ENCODE results near the gene PNCK.
"Not testable (repeated sequence)": the region's sequence is repeated elsewhere in the genome, so short reads cannot be mapped to it uniquely, and the experiment has no call there.

PNCK gene

GRCh38 chrX:153692611-153693156 lies 19.1 kb upstream of the PNCK start:
- H3K27ac ChIP-seq (ENCODE audit: insufficient read depth, low read length, poor library complexity, severe bottlenecking): no peak overlapping the region
- no peaks in the 10 kb centered on the region for H3K27me3 ChIP-seq (replicated peaks; ENCODE audit: control insufficient read depth, insufficient read depth, low read length, poor library complexity, severe bottlenecking)
- no peak overlapping the region for H3K4me3 ChIP-seq (ENCODE audit: insufficient read depth, low read depth, low read length, poor library complexity, severe bottlenecking)
- H3K36me3 ChIP-seq (ENCODE audit: control insufficient read depth, insufficient read depth, low read length): no peaks in the 10 kb centered on the region
- no peaks in the 10 kb centered on the region for H3K4me1 ChIP-seq (ENCODE audit: control insufficient read depth, insufficient read depth, low read length, poor library complexity, severe bottlenecking)
- DNase-seq: no peak
- no peaks in the 10 kb centered on the region for H3K9me3 ChIP-seq (ENCODE audit: control insufficient read depth, low read length)

- Histone ChIP-seq H3K9me3 (ENCODE audit: control insufficient read depth, low read length) (no peaks in the 10 kb centered on the region), H3K36me3 (ENCODE audit: control insufficient read depth, insufficient read depth, low read length) (no peaks in the 10 kb centered on the region), H3K27me3 (replicated peaks; ENCODE audit: control insufficient read depth, insufficient read depth, low read length, poor library complexity, severe bottlenecking) (no peaks in the 10 kb centered on the region), H3K27ac (ENCODE audit: insufficient read depth, low read length, poor library complexity, severe bottlenecking) (no peak overlapping the region), H3K4me1 (ENCODE audit: control insufficient read depth, insufficient read depth, low read length, poor library complexity, severe bottlenecking) (no peaks in the 10 kb centered on the region), H3K4me3 (ENCODE audit: insufficient read depth, low read depth, low read length, poor library complexity, severe bottlenecking) (no peak overlapping the region)
- no peak for DNase-seq
Observed at GRCh38 chrX:153692003-153692402, 18.4 kb upstream of the PNCK start.

GRCh38 chrX:153691032-153691827 lies 17.6 kb upstream of the PNCK start:
- not testable (repeated sequence) for H3K4me1 ChIP-seq (ENCODE audit: control insufficient read depth, insufficient read depth, low read length, poor library complexity, severe bottlenecking); H3K36me3 ChIP-seq (ENCODE audit: control insufficient read depth, insufficient read depth, low read length); DNase-seq; H3K27ac ChIP-seq (ENCODE audit: insufficient read depth, low read length, poor library complexity, severe bottlenecking); H3K9me3 ChIP-seq (ENCODE audit: control insufficient read depth, low read length); H3K4me3 ChIP-seq (ENCODE audit: insufficient read depth, low read depth, low read length, poor library complexity, severe bottlenecking); H3K27me3 ChIP-seq (replicated peaks; ENCODE audit: control insufficient read depth, insufficient read depth, low read length, poor library complexity, severe bottlenecking)

GRCh38 chrX:153690466-153690865 lies 16.9 kb upstream of the PNCK start:
- Histone ChIP-seq H3K4me1 (ENCODE audit: control insufficient read depth, insufficient read depth, low read length, poor library complexity, severe bottlenecking) (no peaks in the 10 kb centered on the region), H3K27ac (ENCODE audit: insufficient read depth, low read length, poor library complexity, severe bottlenecking) (no peak overlapping the region), H3K36me3 (ENCODE audit: control insufficient read depth, insufficient read depth, low read length) (no peaks in the 10 kb centered on the region), H3K9me3 (ENCODE audit: control insufficient read depth, low read length) (no peaks in the 10 kb centered on the region), H3K27me3 (replicated peaks; ENCODE audit: control insufficient read depth, insufficient read depth, low read length, poor library complexity, severe bottlenecking) (no peaks in the 10 kb centered on the region), H3K4me3 (ENCODE audit: insufficient read depth, low read depth, low read length, poor library complexity, severe bottlenecking) (no peak overlapping the region)
- no peak for DNase-seq

GRCh38 chrX:153689654-153690465 lies 16.2 kb upstream of the PNCK start:
- Histone ChIP-seq H3K9me3 (ENCODE audit: control insufficient read depth, low read length) (no peaks in the 10 kb centered on the region), H3K27ac (ENCODE audit: insufficient read depth, low read length, poor library complexity, severe bottlenecking) (no peak overlapping the region), H3K4me1 (ENCODE audit: control insufficient read depth, insufficient read depth, low read length, poor library complexity, severe bottlenecking) (no peaks in the 10 kb centered on the region), H3K27me3 (replicated peaks; ENCODE audit: control insufficient read depth, insufficient read depth, low read length, poor library complexity, severe bottlenecking) (no peaks in the 10 kb centered on the region), H3K36me3 (ENCODE audit: control insufficient read depth, insufficient read depth, low read length) (no peaks in the 10 kb centered on the region), H3K4me3 (ENCODE audit: insufficient read depth, low read depth, low read length, poor library complexity, severe bottlenecking) (no peak overlapping the region)
- DNase-seq: no peak

GRCh38 chrX:153688911-153689590 lies 15.4 kb upstream of the PNCK start:
- no peaks in the 10 kb centered on the region for H3K27me3 ChIP-seq (replicated peaks; ENCODE audit: control insufficient read depth, insufficient read depth, low read length, poor library complexity, severe bottlenecking)

GRCh38 chrX:153688506-153688905 lies 14.9 kb upstream of the PNCK start:
- H3K27me3 ChIP-seq (replicated peaks; ENCODE audit: control insufficient read depth, insufficient read depth, low read length, poor library complexity, severe bottlenecking): no peaks in the 10 kb centered on the region
- H3K9me3 ChIP-seq (ENCODE audit: control insufficient read depth, low read length): no peaks in the 10 kb centered on the region
- H3K4me1 ChIP-seq (ENCODE audit: control insufficient read depth, insufficient read depth, low read length, poor library complexity, severe bottlenecking): no peaks in the 10 kb centered on the region
- no peak overlapping the region for H3K4me3 ChIP-seq (ENCODE audit: insufficient read depth, low read depth, low read length, poor library complexity, severe bottlenecking)
- no peak for DNase-seq
- H3K36me3 ChIP-seq (ENCODE audit: control insufficient read depth, insufficient read depth, low read length): no peaks in the 10 kb centered on the region
- no peak overlapping the region for H3K27ac ChIP-seq (ENCODE audit: insufficient read depth, low read length, poor library complexity, severe bottlenecking)

More at GRCh38 chrX:153688911-153689590, 15.4 kb upstream of the PNCK start:
- H3K9me3 ChIP-seq (ENCODE audit: control insufficient read depth, low read length): no peaks in the 10 kb centered on the region
- H3K36me3 ChIP-seq (ENCODE audit: control insufficient read depth, insufficient read depth, low read length): no peaks in the 10 kb centered on the region
- no peak for DNase-seq
- H3K27ac ChIP-seq (ENCODE audit: insufficient read depth, low read length, poor library complexity, severe bottlenecking): no peak overlapping the region
- no peaks in the 10 kb centered on the region for H3K4me1 ChIP-seq (ENCODE audit: control insufficient read depth, insufficient read depth, low read length, poor library complexity, severe bottlenecking)
- no peak overlapping the region for H3K4me3 ChIP-seq (ENCODE audit: insufficient read depth, low read depth, low read length, poor library complexity, severe bottlenecking)

- H3K27me3 ChIP-seq (replicated peaks; ENCODE audit: control insufficient read depth, insufficient read depth, low read length, poor library complexity, severe bottlenecking): no peaks in the 10 kb centered on the region
- no peaks in the 10 kb centered on the region for H3K36me3 ChIP-seq (ENCODE audit: control insufficient read depth, insufficient read depth, low read length)
- no peaks in the 10 kb centered on the region for H3K9me3 ChIP-seq (ENCODE audit: control insufficient read depth, low read length)
- H3K4me3 ChIP-seq (ENCODE audit: insufficient read depth, low read depth, low read length, poor library complexity, severe bottlenecking): no peak overlapping the region
- no peak for DNase-seq
- H3K4me1 ChIP-seq (ENCODE audit: control insufficient read depth, insufficient read depth, low read length, poor library complexity, severe bottlenecking): no peaks in the 10 kb centered on the region
- H3K27ac ChIP-seq (ENCODE audit: insufficient read depth, low read length, poor library complexity, severe bottlenecking): no peak overlapping the region
Observed at GRCh38 chrX:153688071-153688470, 14.5 kb upstream of the PNCK start.

GRCh38 chrX:153687121-153688039 lies 13.8 kb upstream of the PNCK start, which contains the start of gene SLC6A8:
Gene SLC6A8, plus strand, starts transcription at chrX:153687926. Its CDS starts 649 bp downstream, at chrX:153688575.
- Histone ChIP-seq H3K27me3 (replicated peaks; ENCODE audit: control insufficient read depth, insufficient read depth, low read length, poor library complexity, severe bottlenecking) (no peaks in the 10 kb centered on the region), H3K4me1 (ENCODE audit: control insufficient read depth, insufficient read depth, low read length, poor library complexity, severe bottlenecking) (no peaks in the 10 kb centered on the region), H3K4me3 (ENCODE audit: insufficient read depth, low read depth, low read length, poor library complexity, severe bottlenecking) (peak within 1 kb of the TSS; percentile 32), H3K27ac (ENCODE audit: insufficient read depth, low read length, poor library complexity, severe bottlenecking) (no peak within 1 kb of the TSS), H3K36me3 (ENCODE audit: control insufficient read depth, insufficient read depth, low read length) (no peaks in the 10 kb centered on the region), H3K9me3 (ENCODE audit: control insufficient read depth, low read length) (no peaks in the 10 kb centered on the region)
- peak; percentile 11 to 27 (median 24) for DNase-seq
